Eye (tissue), 1 donor: Measurements from ENCODE around the gene ASXL1.

ENCODE experiments used
- DNase-seq: peaks from one replicate; pipeline ENCODE4 v3.0.0-alpha.2; 2015

Gene ASXL1

DNA sequence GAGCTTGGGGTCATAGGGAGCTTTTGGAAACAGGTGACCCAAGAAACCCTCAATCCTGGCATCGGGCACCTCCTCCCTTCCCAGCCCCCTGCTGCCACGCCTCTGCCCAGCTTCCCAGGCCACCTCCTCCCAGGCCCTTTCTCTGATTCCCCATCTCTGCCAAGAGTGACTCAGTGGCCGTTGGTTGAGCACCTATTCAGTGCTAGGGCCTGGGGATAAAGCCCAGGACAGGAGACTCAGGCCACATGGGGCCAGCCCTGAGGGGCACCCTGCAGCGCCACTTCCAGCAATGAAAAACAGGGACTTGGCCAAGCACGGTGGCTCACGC, 110.1 kb downstream of the ASXL1 start:
- no peak for DNase-seq

DNA sequence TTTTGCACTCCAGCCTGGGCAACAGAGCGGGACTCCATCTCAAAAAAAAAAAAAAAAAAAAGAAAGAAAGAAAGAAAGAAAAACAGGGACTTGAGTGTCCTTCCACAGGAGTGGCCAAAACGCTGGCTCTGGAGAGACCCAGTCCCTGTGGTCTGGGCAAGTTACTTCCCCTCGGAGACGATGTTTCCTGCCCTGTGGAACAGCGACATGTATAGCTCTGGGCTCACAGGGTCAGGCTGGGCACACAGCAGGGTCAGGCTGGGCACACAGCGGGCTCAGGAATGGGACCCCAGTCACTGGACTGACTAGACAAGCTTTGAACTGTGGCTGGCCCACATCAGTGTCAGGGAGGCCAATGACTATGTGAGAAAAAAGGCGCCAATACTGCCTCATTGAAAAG, 110.7 kb downstream of the ASXL1 start:
- no peak for DNase-seq

DNA sequence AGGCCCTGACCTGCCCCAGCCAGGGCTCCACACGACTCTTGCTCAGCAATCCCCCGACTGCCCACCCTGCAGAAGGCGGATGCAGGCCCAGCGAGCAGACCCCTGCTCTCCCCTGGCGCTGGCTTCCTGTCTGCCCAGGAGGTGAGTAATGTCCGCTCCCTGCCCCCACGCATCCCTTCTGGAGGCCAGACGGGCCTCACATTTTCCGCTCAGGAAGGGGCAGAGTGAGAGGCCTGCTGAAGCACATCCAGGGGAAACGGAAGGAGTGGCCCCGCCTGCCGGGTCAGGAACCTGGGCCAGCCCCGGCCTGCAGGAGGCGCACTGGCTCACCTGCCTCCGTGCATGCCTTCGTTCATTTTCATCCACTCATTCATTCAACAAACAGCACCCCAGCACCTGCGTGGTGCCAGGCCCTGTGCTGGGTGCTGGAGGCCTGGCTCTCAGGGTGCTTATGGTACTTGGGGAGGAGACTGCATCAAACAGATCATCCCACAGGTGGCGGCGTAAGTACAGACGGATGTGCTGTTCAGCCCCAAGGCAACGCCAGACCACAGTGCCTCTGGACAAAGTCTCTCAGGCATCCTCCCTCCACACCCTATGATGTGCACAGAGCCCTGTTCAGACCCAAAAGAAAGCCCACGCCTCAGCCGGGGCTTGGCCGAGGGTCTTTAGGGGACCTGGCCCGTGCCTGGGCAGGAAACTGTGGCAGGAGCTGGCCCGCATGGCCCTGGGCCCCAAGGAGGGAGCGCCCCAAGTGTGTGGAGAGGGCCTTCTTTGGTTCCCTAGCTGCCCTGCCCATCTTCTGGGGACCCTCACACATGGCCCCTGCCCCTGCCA, 112.1 kb downstream of the ASXL1 start:
- no peak for DNase-seq

DNA sequence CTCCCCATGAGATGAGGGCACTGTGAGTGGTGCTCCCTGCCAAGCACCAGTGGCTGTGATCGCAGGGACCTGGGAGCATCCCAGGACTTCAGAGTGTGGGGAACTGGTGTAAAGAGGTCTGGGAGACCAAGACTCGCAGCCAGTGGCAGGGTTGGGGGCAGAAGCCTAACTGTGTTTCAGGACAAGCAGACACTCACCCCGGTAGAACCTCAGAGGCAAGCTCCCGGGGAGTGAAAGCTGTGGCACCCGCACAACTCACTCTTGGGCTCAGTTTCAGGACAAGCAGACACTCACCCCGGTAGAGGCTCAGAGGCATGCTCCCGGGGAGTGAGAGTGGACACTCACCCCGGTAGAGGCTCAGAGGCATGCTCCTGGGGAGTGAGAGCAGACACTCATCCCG, 112.8 kb downstream of the ASXL1 start:
- no peak for DNase-seq

DNA sequence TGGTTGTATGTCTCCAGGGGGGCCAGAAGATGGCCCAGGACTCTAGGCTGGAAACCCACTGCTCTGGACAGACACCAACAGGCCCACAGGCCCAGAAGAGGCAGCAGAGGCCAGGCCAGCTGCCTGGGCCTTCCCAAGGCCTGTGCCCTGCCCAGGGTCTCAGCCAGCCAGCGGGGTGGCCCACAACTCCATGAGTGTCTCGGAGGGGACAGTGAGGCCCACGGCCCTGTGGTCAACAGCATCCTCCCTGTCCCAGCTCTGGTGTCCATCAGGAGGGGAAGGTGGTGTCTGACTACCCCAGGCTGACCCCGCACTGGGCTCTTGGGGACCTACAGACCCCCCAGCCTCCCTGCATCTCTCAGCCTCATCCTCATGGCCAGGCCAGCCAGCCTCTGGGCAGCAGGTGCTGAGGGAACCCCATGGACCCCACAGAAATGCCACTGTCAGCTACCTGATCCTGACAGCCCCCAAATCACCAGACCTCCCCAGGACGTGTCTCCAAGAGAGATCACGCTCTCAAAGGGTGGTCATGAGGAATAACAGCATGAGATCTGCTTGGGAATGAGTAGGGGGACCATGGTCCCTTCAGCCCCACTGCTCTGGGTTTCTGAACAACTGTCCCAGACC, 114.6 kb downstream of the ASXL1 start:
- DNase-seq: no peak

DNA sequence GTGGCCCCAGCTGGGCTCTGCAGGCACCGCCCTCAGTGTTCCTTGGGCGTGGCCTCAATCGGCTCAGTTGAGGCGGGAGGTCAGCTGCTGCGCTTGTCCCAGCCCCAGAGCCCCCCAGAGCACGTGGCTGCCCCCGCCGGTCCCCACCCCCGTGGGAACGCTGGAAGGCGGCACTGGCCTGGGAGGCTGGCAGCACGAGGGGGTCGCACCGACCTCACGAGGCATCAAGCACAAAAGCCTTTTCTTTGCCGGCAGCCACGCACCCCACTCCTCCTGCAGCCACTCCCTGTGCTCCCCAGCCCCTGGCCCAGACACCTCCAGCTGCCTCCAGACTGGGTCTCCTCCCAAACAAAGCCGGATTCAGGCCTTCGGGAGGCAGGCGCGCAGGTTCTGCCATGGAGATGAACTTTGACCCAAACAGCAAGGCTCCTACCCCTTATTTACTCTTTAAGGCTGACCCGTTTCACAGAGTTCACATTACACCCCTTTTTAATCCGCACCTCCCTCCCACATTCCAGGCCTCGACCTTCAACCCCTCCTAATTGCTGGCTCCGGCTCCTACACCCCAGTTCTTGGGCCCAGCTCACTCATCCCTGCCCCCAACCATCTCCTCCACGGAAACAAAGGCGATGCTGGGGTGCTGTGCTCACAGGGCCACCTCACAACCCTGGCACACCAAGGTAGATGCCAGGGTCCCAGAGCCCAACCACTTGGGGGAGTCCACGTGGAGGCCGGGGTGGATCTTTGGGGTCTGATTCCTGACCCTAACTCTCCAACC, 115.3 kb downstream of the ASXL1 start:
- DNase-seq: peak; percentile 60

DNA sequence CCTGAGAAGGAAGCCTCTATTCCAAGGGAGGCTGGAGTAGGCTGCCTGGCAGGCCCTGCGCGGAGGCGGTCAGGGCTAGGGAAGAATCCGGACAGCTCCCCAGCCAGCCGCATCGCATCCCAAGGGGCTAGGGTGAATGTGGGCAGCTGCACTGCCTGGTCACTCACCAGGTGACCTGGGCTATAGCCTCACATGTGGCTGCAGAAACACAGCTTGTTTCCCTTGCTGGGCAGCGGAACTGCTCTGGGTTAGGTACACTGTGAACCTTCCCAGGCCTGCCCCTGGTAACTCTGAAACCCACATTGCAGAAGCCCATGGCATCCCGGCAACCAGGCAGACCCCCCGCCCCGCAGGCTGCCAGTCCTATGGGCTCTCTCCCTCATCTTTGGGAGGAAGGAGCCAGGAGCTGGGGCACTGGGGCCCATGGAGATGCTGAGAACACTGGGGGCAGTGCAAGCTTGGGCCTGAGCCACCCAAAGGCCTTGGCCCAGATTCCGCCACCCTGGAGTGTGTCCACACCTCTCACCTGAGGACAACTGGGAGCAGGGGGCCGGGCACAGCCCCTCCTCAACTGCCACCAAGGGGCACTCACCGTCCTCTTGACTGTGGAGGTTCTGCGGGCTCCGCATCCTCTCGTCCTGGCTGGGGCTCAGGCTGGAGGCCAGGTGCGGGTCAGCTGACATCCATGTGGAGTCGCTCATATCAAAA, 116.0 kb downstream of the ASXL1 start:
- no peak for DNase-seq

DNA sequence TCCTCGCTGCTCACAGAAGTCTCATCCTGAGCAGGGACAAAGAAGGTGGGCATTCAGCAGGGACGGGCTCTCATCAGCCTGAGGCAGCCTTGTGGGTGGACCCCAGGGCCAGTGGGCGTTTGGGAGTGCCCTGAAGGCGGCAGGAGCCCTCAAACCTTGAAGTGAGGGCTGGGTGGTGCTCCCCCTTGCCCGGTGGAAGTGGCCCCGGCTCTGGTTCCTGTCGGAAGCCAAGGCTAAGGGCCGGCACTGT, 116.5 kb downstream of the ASXL1 start:
- DNase-seq: no peak

DNA sequence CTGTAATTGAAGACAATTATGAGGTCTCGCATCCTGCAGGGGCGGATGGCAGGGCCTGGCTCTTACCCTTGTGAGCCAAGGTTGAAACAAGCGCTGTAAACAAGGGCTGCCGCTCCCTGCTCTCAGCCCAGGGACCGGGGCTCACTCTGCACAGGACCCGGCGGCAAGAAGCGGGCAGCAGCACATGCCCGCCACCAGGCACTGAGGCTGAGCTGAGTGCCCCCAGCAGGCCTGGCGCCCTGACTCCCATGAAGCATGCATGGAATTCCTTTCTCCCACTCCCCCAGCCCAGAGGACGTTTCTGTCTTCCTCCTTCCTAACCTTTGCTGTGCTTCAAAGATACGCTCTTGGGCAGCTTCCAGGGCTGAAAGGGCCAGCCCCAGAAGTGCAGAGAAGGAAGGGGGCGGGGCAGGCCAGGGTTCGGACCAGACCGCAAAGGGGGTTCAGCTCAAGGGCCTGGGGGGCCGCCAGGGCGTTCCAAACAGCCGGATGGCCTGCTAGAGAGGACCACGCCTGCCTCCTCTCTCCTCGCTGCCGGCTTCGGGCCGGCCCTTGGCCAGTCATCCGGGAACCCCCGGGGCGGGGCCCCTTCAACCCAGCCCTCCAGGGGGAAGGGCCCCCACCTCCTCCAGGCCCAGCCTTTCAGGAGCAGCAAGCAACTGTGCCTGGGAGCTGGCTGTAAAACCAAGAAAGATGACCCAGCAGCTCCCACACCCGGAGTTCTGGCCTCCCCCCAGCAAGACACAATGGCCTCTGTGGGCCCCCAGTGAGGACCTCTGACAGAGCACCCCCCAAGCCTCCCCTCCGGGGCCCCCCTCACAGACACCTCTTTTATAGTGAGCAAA, 117.1 kb downstream of the ASXL1 start:
- peak; percentile 91 for DNase-seq

DNA sequence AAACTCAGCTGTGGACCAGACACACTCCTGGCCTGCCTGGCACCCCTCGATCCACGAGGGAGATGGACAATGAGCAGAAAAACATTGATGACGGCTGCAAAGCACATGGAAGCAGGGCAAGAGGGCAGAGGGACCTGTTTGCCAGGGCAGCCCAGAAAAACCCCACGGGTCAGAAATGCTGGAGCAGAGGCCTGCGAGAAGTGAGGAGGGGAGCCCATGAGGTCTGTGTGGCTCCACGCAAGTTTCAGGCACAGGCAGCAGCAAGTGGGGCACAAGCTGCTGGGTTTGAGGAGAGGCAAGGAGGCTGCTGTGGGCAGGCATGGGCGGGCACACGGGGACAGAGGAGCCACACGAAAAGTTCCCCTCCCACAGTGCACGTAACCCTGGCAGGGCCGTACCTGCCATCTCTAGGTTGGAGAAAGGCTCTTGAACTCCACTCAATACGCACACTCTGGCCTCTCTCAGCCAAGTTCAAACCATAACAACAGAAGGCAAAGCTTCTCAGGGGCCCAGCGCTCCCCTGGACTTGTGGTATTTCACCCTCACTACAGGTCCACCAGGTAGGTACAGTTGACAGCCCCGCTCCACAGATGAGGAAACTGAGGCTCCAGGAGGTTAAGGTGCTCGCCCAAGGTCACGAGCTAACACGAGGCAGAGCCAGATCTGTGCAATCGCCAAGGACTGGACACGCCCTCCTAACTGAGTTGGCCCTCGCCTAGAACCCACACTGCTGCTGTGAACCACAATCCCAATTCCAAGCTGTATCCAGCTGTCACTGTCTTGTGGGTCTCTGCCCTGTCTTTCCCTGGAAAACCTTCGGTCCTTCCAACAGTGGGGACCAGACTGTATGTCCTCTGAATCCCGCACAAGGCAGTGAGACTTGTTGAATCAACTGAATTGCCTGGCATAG, 118.8 kb downstream of the ASXL1 start:
- DNase-seq: no peak

DNA sequence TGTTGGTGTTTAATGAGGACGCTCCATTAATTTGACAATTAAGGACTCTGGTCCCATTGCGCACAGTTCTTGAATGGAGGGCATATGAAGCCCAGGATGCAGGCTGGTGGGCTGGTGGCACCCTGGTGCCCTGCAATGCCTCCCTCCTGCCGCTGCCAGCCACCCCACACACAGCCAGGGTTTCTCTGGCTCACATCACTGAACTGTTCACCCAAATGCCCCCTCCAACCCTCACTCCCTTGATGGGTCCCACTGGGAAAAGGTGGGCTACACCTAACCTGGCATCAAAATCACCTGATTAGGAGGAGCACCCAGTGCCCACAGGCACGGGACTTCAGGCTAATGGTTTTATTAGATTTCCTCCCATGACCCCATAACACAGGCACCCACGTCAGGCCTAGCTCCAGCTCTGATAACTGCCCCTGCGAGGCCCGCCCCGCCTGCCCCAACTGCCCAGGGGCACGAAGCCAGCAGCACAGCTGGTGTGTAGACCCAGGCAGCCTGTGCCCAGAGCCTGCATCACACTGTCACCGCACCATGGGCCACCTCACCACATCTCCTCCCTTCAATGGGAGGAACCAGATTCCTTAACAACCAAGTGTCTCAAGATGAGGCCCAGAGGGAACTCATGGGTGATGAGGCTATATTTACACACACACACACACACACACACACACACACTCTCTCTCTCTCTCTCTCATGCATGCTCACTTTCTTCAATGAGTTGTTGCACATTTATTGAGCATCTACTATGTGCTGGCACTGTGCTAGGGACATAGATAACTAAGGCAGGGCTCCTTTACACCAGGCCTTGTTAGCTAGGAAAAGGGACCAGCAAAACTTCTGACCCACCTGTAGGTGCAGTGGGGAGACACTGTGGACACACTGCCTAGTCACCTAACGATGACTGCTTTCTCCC, 119.7 kb downstream of the ASXL1 start:
- DNase-seq: no peak

DNA sequence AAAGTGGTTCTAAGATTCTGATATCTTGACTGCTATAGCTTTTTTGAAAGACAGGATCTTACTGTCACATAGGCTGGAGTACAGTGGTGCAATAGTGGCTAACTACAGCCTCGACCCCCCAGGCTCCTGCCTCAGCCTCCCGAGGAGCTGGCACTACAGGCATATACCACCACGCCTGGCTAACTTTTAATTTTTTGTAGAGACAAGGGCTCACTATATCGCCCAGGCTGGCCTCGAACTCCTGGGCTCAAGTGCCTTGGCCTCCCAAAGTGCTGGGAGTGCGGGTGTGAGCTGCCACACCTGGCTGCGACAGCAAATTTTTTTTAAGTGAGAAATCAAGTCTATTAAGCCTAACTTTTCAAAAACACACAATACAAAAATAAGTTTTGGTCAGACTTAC, 120.4 kb downstream of the ASXL1 start:
- DNase-seq: no peak

DNA sequence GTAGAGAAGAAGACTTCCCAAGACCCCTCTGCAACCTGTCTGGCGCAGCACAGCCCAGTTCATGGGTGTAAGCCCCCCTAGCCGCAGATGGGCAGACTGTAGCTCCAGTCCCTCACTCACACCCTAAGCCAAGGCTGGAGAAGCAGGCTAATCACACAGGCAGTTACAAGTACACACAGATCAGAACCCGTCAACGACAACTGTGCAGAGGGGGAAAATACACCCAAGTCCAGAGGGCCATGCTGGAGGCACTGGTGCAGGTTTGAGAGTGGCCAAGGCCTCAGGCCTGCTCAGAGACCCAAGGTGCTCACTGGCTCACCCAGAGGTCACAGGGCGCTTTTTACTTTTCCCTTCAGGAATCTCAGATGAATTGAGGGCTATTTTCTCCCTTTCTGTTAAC, 120.9 kb downstream of the ASXL1 start:
- DNase-seq: no peak

DNA sequence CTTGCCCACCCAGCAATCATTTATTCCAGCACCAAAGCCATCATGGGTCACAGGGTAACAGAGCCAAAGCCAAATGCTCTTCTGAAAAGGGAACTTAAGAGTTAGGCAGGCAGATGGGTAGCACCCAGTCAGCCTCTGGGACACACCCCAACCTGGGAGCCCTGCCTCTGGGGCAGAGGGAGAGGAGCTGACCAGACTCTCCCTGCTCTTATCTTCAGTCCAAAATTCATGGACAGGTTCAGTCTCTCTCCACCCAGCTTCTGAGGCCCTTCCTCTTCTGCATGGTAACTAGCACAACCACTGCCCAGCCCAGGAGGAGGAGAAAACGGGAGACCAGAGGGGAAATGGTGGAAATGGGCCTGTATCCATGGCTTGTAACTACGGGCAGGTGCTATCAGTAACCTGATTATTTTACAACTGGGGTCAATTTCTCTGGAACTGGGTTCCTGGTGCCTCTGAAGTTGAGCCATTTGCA, 121.6 kb downstream of the ASXL1 start:
- DNase-seq: no peak

DNA sequence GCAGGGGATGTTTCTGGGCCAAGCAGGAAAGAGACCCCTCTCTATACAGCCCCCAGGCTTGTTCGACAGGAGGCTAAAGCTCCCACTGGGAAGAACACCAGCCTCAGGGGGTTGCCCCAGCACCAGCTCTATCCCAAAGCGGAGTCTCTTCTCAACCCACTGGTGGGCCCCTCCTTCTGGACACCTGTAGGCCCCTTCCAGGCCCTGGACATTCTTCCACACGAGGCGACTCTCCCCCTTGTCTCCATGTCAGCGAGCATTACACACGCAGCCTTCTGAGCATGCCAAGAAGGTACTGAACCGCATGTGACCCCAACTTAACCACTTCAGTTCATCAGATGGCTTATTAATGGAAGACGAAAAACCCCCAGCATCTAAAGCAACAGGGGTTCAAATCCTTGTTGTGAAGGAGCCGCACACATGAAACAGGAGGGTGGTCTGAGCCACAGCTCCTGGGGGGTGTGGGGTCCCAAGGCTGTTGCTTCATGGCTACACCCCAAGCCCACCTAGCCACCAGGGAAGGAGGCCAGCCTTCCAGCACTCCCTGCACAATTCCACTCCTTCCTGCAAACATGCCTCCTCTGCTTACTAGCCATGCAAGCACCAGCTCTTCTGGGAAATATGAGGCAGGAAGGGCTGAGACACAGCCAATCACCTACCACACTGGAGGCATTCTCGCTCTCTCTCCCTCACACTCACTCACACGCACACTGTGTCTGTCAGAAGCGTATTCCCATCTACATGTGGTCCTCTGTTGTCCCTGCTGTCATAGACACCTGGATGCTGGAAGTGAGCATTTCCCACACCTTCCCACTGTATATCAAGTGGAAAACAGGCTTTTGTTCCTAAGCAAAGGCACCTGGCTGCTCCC, 122.5 kb downstream of the ASXL1 start:
- peak; percentile 85 for DNase-seq

DNA sequence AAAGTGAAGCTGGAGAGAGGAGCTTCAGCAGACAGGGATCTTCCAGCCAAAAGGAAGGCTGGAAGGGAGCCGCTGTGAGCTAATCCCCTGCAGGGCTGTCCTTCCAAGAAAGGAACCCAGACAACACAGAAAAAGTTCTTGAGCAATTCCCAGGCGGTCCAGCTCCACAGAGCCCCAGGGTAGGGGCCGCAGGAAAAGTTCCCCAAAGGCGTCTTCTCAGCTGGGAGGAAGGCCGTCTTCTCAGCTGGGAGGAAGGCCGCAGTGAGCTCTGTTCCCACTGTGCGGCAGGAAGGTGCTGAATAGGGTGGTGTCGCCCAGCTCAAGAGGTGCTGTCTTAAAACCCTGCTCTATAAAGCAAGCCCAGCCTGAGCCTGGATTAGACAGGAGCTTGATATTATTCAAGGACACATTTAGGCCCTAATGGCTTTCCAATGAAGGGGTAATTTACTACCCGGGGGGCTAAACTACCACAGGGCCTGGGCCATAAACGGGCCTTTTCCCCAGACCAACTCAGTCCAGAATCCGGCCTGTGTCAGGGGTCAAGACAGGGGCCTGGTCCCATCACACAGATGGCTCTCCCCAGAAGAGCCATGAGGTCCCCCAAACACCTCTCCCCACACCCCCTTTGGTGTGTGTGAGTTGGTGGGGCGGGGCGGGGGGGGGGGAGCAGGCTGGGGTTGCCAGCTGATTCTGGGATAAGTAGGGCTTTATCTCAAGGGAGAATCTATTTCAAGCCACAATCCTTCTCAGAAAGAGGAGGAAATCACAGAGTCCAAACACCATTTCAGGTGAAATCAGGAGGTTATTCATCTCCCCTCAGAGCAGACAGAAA, 123.4 kb downstream of the ASXL1 start:
- peak; percentile 50 for DNase-seq

DNA sequence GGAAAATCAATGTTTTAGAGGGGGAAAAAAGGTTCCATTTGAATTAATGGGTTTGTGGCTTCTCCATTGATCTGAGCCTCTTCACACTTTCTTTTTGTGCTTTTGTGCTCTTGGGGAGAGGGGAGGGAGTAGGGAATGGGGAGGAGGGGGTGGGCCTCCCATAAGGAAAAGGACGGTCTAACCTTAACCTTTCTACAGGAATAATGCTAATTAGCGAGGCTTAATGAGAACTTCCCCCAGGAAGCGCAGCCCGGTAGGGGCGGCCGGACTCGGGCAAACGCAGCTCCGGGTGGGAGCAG, 124.0 kb downstream of the ASXL1 start:
- no peak for DNase-seq

DNA sequence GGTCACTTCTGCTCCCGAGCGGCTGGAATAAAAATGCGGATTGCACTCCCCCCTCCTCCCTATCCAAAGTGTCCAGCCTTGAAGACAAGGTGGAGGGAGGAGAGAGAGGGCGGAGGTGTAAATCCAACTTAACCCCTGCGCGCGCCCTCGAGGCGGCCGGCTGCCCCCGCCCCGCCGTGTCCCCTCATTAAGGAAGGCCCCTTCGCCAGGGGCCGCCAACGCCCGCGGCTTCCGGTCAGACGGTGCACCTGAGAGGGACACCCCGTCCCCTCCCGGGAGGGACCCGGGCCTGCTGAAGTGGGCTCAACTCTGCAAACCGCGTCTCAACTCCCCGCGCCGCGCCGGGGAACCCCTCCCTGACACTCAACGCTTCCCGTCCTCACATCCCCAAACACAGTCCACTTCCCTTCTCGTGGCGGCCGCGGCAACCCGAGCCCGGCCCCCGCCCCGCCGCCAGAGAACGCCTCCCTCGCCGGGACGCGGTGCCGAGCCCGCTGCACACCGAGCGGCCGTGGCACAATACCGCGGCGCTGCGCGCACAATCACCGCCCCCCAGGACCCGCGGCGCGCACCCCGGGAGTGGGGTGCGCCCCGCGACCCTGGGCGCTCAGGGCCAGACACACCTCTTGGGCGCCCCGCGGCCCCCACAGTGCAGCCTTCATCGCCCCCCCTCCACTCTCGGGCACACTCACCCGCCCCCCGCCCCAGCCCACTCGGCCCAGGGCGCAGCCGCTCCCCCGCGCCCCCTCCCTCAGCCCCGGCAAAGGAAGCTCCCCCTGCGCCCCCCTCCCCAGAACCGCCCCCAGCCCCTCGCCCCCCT, 124.5 kb downstream of the ASXL1 start:
- DNase-seq: peak; percentile 76
